GM12875 (cell line): ENCODE measurements around the gene MGST1.
A peak's percentile ranks its signal among the peaks of the same experiment; 100 is the strongest.

ENCODE experiments used
- H3K4me3 ChIP-seq: one replicate; pipeline ENCODE4 v1.5.1; 2011; ENCODE audit warnings: low read depth, low read length, control low read depth
- TF ChIP-seq, protein P1 (sequence below): IDR thresholded peaks from 2 replicates; pipeline ENCODE4 v1.5.1; 2011; ENCODE audit warnings: low read depth, mild to moderate bottlenecking, control low read depth, inconsistent platforms, low read length, moderate library complexity, borderline replicate concordance; ENCODE audit not compliant: insufficient read depth

Gene MGST1, protein sequence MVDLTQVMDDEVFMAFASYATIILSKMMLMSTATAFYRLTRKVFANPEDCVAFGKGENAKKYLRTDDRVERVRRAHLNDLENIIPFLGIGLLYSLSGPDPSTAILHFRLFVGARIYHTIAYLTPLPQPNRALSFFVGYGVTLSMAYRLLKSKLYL

GRCh38 chr12:16347391-16348298 lies at the start of gene MGST1:
Gene MGST1 (plus strand): TSS chr12:16347645. CDS start chr12:16354253, 6,608 bp downstream.
- peak within 1 kb of the TSS; percentile 50 for H3K4me3 ChIP-seq
- TF ChIP-seq, protein P1, sequence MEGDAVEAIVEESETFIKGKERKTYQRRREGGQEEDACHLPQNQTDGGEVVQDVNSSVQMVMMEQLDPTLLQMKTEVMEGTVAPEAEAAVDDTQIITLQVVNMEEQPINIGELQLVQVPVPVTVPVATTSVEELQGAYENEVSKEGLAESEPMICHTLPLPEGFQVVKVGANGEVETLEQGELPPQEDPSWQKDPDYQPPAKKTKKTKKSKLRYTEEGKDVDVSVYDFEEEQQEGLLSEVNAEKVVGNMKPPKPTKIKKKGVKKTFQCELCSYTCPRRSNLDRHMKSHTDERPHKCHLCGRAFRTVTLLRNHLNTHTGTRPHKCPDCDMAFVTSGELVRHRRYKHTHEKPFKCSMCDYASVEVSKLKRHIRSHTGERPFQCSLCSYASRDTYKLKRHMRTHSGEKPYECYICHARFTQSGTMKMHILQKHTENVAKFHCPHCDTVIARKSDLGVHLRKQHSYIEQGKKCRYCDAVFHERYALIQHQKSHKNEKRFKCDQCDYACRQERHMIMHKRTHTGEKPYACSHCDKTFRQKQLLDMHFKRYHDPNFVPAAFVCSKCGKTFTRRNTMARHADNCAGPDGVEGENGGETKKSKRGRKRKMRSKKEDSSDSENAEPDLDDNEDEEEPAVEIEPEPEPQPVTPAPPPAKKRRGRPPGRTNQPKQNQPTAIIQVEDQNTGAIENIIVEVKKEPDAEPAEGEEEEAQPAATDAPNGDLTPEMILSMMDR = no peak

- H3K4me3 ChIP-seq = no peak overlapping the region
Measured at GRCh38 chr12:16299403-16299802, 48.0 kb upstream of the MGST1 start.

DNA sequence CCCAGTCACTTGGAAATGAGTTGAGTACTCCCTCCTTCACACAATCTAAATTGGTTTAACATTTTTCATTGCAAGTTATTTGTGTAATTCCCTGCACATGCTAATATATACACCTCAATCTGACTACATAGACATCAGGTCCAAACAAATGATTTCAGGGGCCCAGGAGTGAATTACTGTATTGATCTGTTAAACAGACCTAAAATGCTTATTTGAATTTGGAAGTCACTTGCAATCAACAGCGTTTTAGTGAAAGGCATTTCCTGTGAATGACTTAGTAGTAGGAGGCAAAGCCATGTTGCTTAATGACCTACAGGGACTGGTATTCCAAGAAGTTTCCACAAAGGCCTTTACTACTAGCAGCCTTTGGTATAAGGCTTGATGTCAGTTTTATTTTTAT lies 47.3 kb upstream of the MGST1 start:
- H3K4me3 ChIP-seq = no peak overlapping the region
- TF ChIP-seq, protein P1 = no peak

More at GRCh38 chr12:16299403-16299802, 48.0 kb upstream of the MGST1 start:
- TF ChIP-seq, protein P1 = no peak

DNA sequence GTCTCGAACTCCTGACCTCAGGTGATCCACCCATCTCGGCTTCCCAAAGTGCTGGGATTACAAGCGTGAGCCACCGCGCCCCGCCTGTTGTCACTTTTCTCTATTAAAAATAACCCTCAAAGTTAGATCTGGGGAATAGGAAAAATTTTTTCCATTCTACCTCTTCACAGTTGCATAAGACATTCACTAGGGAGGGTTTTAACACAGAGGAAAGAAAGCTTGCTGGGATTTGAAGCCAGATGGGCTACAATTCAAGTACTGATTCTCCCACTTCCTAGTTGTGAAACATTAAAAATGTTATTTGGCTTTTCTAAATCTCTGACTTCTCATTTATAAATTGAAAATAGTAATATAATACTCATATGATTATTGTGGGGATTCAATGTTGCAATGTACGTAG lies 46.7 kb upstream of the MGST1 start:
- H3K4me3 ChIP-seq = no peak overlapping the region
- TF ChIP-seq, protein P1 = no peak

GRCh38 chr12:16303939-16304338 lies 43.5 kb upstream of the MGST1 start:
- no peak overlapping the region for H3K4me3 ChIP-seq
- TF ChIP-seq, protein P1 = no peak

GRCh38 chr12:16307856-16308475 lies 39.5 kb upstream of the MGST1 start:
- TF ChIP-seq, protein P1 = no peak
- no peak overlapping the region for H3K4me3 ChIP-seq
